Activated naive CD8-positive, alpha-beta T cell treated with anti-CD3 and anti-CD28 coated beads, Interleukin-2, amount 50 U/mL, for 16 hours (primary cell): ENCODE measurements around the gene STMP1.
"Not testable (repeated sequence)": the region's sequence is repeated elsewhere in the genome, so short reads cannot be mapped to it uniquely, and the experiment has no call there.

Experiments
- DNase-seq: peaks from one replicate; pipeline ENCODE4 v3.0.0-alpha.2; 2020; ENCODE audit warnings: low read depth, low spot score

STMP1 gene

DNA sequence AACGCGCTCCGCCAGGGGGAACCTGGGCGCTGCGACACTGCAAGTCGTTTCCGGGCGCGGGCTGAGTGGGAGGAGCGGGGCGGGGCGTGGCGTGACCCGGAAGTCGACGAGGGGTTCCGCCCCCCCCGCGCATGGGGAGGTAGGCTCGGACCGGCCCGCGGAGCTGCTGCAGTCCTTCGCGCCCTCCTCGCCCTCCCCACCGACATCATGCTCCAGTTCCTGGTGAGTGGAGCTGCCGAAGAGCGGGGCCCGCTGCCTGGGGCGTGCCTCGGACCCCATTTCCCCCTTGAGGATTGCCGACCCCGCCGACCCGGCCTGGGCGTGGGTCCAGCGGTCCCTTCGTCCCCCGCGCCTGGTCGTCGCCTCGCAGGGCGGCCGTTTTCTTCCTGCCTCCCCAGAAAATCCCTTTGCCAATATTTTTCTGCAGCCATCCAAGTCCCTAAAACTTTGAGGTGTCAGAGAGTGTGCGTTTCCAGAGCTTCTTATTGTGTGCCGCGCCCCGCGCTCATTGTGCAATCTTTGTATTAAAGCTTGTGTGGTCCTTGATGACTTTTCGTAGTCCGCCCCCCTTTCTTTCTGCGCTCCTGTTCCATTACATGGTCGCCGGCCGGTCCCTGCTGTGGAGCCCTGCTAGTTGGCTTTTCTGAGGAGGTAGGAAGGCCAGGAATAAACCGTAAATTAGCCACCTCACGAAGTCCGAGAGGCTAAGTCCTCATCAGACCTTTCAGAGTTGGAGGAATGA is at the start of gene STMP1:
Gene STMP1 (plus strand): TSS at position 142 of the 742 bp plus-strand sequence.
- peak; percentile 91 for DNase-seq

DNA sequence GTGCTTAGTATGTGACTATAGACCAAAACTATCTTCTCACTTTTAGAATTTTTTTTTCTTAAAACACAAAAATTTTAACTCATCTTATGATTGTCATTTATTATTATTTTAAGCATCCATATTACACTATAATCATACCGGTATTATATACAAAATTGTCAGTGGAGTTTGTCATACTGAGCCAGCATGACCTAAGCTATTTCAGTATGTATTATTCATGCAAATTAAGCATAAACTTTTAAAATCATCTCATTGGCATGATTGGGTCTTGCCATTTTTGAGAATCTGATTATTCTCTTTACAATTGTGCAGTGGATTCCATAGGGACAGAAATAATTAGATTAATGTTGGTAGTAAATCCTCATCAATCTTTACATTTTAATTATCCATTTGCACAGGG is 46.2 kb upstream of the STMP1 start:
- no peak for DNase-seq

GRCh38 chr7:135617781-135618180 is 44.5 kb upstream of the STMP1 start:
- no peak for DNase-seq

DNA sequence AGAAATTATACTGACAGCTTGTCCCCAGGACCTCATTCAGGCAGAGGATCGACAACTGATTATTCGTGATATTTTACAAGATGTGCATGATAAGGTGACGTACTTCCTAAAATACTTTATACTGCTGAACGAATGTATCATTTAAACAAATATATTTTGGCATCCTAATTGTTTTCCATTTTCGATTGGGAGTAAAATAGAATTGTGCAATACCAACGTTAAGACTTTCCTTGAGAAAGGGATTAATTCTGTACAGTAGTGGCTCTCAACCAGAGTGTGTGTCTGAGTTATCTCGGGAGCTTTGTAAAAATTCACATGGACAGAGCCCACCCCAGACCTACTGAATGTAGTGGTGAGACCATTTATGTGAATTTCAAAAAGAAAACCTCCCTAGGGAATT is 43.8 kb upstream of the STMP1 start:
- DNase-seq: no peak

- no peak for DNase-seq
These were observed 41.9 kb upstream of the STMP1 start for GRCh38 chr7:135620447-135620846.

DNA sequence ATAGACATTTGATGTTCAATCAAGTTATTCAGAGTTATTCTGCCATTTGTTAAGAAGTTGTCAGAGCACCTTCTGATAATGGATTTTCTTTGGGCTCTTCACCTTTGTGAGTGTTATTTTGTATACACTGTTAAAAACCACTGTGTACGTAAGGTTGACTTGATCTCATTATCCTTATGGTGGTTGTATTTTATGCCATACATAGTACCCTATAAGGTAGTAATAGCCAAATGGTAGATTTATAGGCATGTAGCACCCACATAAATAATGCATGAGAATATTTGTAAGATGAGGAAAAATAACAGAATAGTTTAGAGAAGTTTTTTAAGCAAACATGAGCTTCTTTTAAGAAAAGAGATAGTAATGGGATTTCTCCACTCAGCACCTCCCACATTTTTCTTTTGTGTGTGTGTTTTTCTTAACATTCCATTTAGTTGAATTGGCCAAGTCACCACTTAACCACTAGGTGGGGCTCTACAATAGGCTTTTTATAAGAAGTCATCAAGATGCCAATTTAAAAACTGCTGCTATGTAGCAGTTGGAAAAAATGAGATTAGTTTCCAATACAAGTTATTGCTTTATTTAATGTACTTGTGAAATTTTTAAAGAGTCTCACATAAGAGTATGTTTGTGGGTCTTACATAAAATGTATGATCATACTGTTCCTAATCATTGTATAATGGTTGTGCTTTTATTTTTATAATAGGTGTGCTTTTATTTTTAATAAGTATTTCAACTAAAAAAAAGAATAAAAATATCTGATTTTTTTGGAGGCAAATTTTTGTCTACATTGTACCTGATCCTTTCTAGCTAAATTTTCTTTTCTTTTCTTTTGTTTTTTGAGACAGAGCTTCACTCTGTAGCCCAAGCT is 41.1 kb upstream of the STMP1 start:
- DNase-seq: no peak

DNA sequence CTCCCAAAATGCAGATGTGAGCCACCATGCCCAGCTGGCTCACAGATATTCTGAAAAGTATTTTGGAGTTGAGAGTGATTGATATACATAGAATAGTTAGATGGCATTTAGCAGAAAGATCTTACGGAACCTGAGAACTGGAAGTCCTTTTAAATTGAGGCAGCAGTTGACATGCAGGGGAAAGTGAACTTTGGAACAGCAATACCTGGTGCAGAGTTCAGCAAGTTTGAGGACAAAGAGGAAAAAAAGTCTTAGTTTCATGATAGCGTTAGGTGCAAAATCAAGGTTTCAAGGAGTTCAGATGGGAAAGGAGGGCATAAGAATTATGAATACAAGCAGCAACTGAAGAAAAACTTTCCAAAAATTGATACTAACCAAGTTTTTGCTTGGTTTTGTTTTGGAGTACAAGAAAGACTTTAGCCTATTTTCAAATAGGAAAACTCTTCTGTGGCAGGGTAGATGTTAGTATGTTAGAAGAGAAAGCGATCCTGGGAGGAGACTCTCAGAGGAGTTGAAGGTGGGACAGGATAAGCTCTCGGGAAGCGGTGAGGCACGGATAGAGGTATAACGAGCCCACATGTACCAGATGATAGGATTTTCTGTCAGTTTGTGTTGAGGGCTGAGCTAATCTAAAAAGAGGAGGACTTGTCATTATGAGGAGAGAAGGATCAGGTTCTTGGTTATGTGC is 28.0 kb upstream of the STMP1 start:
- DNase-seq: no peak

- not testable (repeated sequence) for DNase-seq
These were observed 22.6 kb upstream of the STMP1 start for GRCh38 chr7:135639690-135640089.

- DNase-seq: no peak
These were observed 18.2 kb upstream of the STMP1 start for GRCh38 chr7:135644154-135644553.

- DNase-seq: no peak
These were observed 17.6 kb upstream of the STMP1 start for GRCh38 chr7:135644729-135645128.

DNA sequence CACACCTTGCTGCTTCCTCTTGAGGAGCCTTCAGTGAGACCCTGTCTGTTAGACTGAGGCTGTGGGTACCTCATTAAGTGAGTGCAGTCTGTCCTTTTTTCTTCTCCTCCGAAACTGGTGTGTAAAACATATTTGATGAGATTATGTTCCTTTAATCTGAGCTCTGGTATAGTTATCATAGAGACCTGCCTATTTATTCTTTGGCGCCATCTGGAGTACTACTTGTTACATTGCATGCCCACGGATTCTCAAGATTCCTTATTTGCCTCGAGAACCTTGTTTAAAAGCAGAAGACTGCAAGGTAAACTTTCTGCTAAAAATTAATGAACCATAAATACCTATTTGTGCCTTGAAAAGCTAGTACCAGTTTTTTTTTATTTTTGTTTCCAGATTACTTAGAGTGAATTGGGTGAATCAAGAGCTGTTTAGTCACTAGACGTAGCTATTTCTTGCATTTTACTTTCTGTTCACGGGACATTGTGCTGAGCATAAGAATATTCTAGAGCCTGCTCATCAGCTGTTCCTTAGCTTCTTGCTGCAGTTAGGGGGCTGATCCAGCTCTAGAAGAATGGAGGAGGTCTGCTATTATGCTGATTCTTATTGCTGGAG is 16.9 kb upstream of the STMP1 start:
- DNase-seq: no peak

- DNase-seq: no peak
These were observed 14.6 kb upstream of the STMP1 start for GRCh38 chr7:135647755-135648154.

GRCh38 chr7:135648235-135648634 is 14.1 kb upstream of the STMP1 start:
- DNase-seq: no peak

DNA sequence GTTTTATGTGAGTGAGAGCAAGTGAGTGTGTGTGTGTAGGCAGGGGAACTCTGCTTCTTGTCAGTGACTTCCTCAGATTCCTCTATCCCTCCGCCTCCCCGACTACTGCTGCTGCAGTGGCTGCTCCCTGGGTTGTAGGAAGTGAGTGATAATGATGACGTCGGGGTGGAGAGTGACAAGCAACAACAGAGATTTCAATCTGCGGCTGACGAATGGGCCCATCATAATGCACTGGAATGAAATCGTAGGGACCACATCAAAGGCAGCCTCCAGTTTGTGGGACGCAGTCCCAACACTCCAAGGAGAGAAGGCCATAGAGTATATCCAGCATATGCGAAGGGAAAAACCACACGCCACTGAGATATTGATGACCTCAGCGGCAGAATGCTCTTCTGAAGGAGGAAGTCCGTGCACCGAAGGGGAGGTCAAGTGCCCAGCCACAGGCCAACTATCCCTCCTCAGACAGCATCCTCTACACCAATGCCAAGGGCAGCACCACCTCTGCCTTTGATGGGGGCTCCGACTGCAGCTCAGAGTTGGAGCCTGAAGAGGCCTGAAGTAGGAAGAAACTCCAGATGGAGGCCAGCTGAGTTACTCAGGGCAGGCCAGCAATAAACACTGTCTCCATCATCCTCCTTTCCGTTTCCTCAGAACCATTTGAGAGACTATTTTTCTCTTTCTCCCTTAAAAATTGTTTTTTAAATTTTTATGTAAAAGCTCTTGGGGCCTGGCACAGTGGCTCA is 11.3 kb upstream of the STMP1 start:
- DNase-seq: no peak

DNA sequence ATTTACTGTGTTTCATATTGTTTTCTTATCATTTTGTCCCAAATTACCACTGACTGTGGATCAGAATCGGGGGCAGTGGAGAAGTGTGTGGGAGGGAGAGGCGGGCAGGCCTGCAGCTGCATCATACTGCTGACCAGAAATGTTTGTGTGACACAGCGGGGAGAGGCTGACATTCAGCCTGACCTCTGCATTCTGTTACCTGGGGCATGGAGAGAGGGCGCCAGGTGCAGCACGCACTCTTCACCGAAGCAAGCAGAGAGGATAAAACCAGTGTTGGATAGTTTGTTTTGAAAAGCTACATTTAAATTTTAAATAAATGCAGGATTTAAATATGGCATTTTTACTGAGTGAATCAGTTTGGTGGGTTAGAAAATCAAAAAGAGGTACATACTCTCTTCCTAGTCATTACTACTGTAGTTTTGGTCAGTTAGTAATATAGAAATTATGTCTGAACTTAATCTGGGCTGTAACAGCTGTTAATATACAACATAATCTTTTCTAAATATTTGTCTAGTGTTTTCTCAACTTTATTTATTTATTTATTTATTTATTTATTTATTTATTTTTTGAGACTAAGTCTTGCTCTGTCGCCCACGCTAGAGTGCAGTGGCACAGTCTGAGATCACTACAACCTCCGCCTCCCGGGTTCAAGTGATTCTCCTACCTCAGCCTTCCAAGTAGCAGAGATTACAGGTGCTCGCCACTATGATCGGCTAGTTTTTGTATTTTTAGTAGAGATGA is 8.8 kb upstream of the STMP1 start:
- no peak for DNase-seq

DNA sequence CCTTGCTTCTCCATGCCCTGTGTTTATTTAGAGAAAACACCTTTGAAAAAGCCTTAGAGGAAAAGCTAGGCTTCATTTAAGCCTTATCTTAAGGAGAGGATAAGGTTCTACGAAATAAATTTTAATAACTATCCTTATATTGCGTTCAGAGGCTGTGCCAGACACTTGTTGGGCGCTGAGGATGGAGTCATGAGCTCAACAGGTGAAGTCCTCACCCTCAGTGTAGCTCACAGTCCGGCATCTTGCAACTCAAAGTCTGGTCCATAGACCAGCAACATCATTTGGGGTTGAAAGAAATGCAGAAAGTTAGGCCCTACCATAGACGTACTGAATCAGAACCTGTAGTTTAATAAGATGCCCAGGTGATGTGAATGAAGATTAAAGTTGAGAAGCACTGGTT is 3.8 kb upstream of the STMP1 start:
- DNase-seq: no peak

DNA sequence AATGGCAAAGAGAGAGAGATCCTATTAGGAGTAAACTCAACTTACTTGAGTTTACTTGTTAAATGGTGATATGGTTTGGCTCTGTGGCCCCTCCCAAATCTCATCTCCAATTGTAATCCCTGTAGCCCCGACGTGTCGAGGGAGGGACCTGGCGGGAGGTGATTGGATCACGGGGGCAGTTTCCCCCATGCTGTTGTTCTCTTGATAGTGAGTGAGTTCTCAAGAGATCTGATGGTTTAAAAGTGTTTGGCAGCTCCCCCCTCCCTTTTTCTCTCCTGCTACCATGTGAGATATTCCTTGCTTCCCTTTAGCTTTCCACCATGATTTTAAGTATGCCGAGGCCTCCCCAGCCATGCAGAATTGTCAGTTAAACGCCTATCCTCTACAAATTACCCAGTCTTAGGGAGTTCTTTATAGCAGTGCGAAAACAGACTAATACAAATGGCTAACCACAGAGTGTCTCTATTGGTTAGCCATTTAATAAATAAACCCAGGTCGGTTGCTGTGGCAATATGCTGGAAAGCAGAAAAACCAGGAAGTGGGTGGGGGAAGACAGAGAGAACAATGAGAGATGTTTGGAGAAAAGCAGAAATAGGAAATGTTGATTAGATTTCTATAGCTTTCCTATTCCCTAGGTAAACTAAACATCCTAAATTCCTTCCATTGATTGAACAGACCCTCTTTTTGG is 3.0 kb upstream of the STMP1 start:
- DNase-seq: no peak

- DNase-seq: peak; percentile 0
These were observed 797 bp upstream of the STMP1 start for GRCh38 chr7:135661311-135662122.

- no peak for DNase-seq
These were observed 266 bp upstream of the STMP1 start for GRCh38 chr7:135662123-135662372.
